Forelimb muscle (tissue), 1 donor: ENCODE data around the gene FPR2. TPM values are rescaled to one million over a fixed set of nuclear protein-coding genes. Genes with fewer than 3 reads are reported as not detected.
"Not testable (repeated sequence)": the region's sequence is repeated elsewhere in the genome, so short reads cannot be mapped to it uniquely, and the experiment has no call there.

Experiments used
- DNase-seq: peaks from one replicate; pipeline ENCODE4 v3.0.0-alpha.2; 2013; ENCODE audit warnings: low read depth
- polyA plus RNA-seq: library from polyadenylated mRNA; unstranded; fragments of 120-200 nt; gene quantifications from one replicate; pipeline ENCODE4 v1.2.1, GENCODE V29; 2013; ENCODE audit not compliant: insufficient read length

Gene FPR2
- polyA plus RNA-seq, 1 donor: 0.19 TPM

GRCh38 chr19:51783372-51783771 lies 22.4 kb downstream of the FPR2 start:
- DNase-seq: no peak

GRCh38 chr19:51784109-51784785 lies 23.3 kb downstream of the FPR2 start:
- DNase-seq: no peak

GRCh38 chr19:51784922-51785690 lies 24.1 kb downstream of the FPR2 start:
- DNase-seq: no peak

- no peak for DNase-seq
These were observed 25.9 kb downstream of the FPR2 start for GRCh38 chr19:51786646-51787494.

GRCh38 chr19:51788029-51788428 lies 27.0 kb downstream of the FPR2 start:
- no peak for DNase-seq

GRCh38 chr19:51789061-51789795 lies 28.2 kb downstream of the FPR2 start:
- no peak for DNase-seq

- DNase-seq: no peak
These were observed 32.0 kb downstream of the FPR2 start for GRCh38 chr19:51792932-51793331.

GRCh38 chr19:51793994-51794393 lies 33.0 kb downstream of the FPR2 start:
- DNase-seq: no peak

- DNase-seq: no peak
These were observed 34.0 kb downstream of the FPR2 start, which contains the start of gene FPR3 for GRCh38 chr19:51794885-51795490. TSS of gene FPR3 (plus strand) at chr19:51795157. CDS start at chr19:51823749, 28,592 bp downstream.

GRCh38 chr19:51796195-51796679 lies 35.3 kb downstream of the FPR2 start:
- DNase-seq: no peak

GRCh38 chr19:51797480-51797879 lies 36.5 kb downstream of the FPR2 start:
- no peak for DNase-seq

GRCh38 chr19:51798062-51798461 lies 37.1 kb downstream of the FPR2 start:
- no peak for DNase-seq

- no peak for DNase-seq
These were observed 38.2 kb downstream of the FPR2 start for GRCh38 chr19:51799034-51799773.

GRCh38 chr19:51799774-51800472 lies 38.9 kb downstream of the FPR2 start:
- no peak for DNase-seq

GRCh38 chr19:51800473-51801244 lies 39.7 kb downstream of the FPR2 start:
- DNase-seq: no peak

- no peak for DNase-seq
These were observed 41.8 kb downstream of the FPR2 start for GRCh38 chr19:51802775-51803174.

- no peak for DNase-seq
These were observed 42.5 kb downstream of the FPR2 start for GRCh38 chr19:51803519-51803918.

- DNase-seq: no peak
These were observed 43.0 kb downstream of the FPR2 start for GRCh38 chr19:51803967-51804366.

- not testable (repeated sequence) for DNase-seq
These were observed 43.8 kb downstream of the FPR2 start for GRCh38 chr19:51804789-51805188.
